ENCODE results near the gene ID1. TPM values are rescaled to one million over a fixed set of nuclear protein-coding genes. Genes with fewer than 3 reads are reported as not detected.
"Not testable (repeated sequence)": the region's sequence is repeated elsewhere in the genome, so short reads cannot be mapped to it uniquely, and the experiment has no call there.

Gene ID1
- total RNA-seq, 4 donors from 2014 or later, result 1,083 to 1,350 (median 1,205) TPM

DNA sequence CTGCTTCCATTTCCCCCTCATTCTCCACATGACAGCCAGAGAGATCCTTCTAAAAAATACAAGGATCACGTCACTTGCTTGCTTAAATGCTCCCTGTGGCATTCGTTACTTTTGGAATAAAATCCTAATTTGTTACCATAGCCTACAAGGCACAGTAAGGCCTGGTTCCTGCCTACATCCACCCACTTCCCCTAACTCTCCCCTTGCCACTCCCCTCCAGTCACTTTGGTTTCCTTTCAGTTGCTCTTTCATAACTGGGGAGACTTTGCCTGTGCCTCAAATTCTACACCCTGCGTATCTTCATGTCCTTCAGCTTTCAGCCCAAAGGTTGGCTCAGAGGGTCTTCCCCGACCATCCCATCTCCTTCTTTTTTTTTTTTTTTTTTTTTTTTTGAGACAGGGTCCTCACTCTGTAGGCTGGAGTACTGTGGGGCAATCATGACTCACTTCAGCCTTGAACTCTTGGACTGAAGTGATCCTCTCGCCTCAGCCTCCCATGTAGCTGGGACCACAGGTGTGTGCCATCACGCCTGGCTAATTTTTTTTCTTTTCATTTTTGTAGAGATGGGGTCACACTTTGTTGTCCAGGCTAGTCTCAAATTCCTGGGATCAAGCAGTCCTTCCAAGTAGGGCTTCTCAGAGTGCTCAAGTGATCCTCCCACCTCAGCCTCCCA, 12.5 kb downstream of the ID1 start:
- intact Hi-C loops (cut with DNase I), result no loop called here
- peaks cover 7 to 8% of the 10 kb centered on the region in 2 donors for H3K4me1 ChIP-seq
- H3K27ac ChIP-seq, result no peak overlapping the region
- no peaks in the 10 kb centered on the region for H3K9me3 ChIP-seq
- no peak for DNase-seq
- TF ChIP-seq POLR2A (IDR thresholded peaks at IDR 0.05), result no peak
- TF ChIP-seq, protein P1, sequence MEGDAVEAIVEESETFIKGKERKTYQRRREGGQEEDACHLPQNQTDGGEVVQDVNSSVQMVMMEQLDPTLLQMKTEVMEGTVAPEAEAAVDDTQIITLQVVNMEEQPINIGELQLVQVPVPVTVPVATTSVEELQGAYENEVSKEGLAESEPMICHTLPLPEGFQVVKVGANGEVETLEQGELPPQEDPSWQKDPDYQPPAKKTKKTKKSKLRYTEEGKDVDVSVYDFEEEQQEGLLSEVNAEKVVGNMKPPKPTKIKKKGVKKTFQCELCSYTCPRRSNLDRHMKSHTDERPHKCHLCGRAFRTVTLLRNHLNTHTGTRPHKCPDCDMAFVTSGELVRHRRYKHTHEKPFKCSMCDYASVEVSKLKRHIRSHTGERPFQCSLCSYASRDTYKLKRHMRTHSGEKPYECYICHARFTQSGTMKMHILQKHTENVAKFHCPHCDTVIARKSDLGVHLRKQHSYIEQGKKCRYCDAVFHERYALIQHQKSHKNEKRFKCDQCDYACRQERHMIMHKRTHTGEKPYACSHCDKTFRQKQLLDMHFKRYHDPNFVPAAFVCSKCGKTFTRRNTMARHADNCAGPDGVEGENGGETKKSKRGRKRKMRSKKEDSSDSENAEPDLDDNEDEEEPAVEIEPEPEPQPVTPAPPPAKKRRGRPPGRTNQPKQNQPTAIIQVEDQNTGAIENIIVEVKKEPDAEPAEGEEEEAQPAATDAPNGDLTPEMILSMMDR (IDR thresholded peaks at IDR 0.05), result no peak
- H3K36me3 ChIP-seq, result no peaks in the 10 kb centered on the region
- no peak overlapping the region for H3K4me3 ChIP-seq (replicated peaks in 1 of 3)
- WGBS, 2 donors, result 91 to 92% methylated on average over 6 of the region's 6 CpGs
- H3K27me3 ChIP-seq, result no peaks in the 10 kb centered on the region

DNA sequence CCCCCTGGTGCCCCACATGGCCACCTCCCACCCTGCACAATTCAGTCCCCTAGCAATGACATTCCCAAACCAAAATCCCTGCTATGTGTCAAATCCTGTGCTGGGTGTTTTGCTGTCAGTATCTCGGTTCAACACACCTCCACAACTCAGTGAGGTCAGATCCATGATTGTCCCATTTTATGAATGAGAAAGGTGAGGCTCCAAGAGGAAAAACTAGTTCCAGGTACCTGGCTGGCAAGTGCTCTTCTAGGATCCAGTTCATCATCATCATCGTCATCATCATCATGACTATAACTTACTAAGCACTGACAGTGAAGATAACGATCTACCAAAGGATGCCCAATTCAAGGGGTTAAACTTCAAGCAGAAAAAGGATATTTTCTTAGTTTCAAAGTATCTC, 15.2 kb downstream of the ID1 start:
- 83 to 87% methylated on average over 3 of the region's 3 CpGs for WGBS, 2 donors
- Histone ChIP-seq H3K4me1 (peaks cover 4 to 8% of the 10 kb centered on the region in 2 donors), H3K36me3 (no peaks in the 10 kb centered on the region), H3K27me3 (no peaks in the 10 kb centered on the region), H3K4me3 (replicated peaks in 1 of 3) (no peak overlapping the region), H3K27ac (no peak overlapping the region), H3K9me3 (no peaks in the 10 kb centered on the region)
- no peak for DNase-seq
- intact Hi-C loops (cut with DNase I), result no loop called here
- TF ChIP-seq, protein P1 (IDR thresholded peaks at IDR 0.05), result no peak
- TF ChIP-seq POLR2A (IDR thresholded peaks at IDR 0.05), result no peak

DNA sequence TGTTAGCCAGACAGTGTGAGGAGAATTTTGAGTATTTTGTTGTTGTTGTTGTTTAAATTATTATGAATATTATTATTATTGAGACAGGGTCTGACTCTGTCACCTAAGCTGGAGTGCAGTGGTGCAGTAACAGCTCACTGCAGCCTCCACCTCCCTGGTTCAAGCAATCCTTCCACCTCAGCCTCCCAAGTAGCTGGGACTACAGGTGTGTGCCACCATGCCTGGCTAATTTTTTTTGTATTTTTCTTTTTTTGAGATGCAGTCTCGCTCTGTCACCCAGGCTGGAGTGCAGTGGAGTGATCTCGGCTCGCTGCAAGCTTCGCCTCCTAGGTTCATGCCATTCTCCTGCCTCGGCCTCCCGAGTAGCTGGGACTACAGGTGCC, 18.0 kb downstream of the ID1 start:
- DNase-seq; H3K4me1 ChIP-seq; H3K4me3 ChIP-seq (replicated peaks in 1 of 3); H3K27me3 ChIP-seq; H3K9me3 ChIP-seq; H3K36me3 ChIP-seq; intact Hi-C loops (cut with DNase I): not testable (repeated sequence)
- WGBS, 2 donors, result 94 to 96% methylated on average over 6 of the region's 6 CpGs
- peak overlapping the region in 1 of 3 donors; percentile 42 for H3K27ac ChIP-seq

GRCh38 chr20:31626534-31626933, 21.4 kb downstream of the ID1 start:
- H3K27ac ChIP-seq; H3K36me3 ChIP-seq; H3K27me3 ChIP-seq; intact Hi-C loops (cut with DNase I); H3K4me1 ChIP-seq; H3K9me3 ChIP-seq; DNase-seq; H3K4me3 ChIP-seq (replicated peaks in 1 of 3): not testable (repeated sequence)
- WGBS, 2 donors, result 77 to 84% methylated on average over 8 of the region's 8 CpGs

DNA sequence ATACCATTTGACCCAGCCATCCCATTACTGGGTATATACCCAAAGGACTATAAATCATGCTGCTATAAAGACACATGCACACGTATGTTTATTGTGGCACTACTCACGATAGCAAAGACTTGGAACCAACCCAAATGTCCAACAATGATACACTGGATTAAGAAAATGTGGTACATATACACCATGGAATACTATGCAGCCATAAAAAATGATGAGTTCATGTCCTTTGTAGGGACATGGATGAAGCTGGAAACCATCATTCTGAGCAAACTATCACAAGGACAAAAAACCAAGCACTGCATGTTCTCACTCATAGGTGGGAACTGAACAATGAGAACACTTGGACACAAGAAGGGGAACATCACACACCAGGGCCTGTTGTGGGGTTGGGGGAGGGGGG, 23.0 kb downstream of the ID1 start:
- 81 to 85% methylated on average over 2 of the region's 2 CpGs for WGBS, 2 donors
- H3K4me3 ChIP-seq (replicated peaks in 1 of 3); H3K9me3 ChIP-seq; H3K27me3 ChIP-seq; H3K4me1 ChIP-seq; intact Hi-C loops (cut with DNase I); H3K36me3 ChIP-seq; DNase-seq; H3K27ac ChIP-seq: not testable (repeated sequence)

- intact Hi-C loops (cut with DNase I), result loop anchor here (10.0 kb wide), 1 partner anchor 205 kb away; no protein-coding TSS in a partner anchor
- TF ChIP-seq, protein P1 (IDR thresholded peaks at IDR 0.05), result no peak
- TF ChIP-seq POLR2A (IDR thresholded peaks at IDR 0.05), result no peak
- 54 to 57% methylated on average over 2 of the region's 2 CpGs for WGBS, 2 donors
- H3K27ac ChIP-seq, result no peak overlapping the region
- DNase-seq, result no peak
- no peaks in the 10 kb centered on the region for H3K9me3 ChIP-seq
- H3K36me3 ChIP-seq, result no peaks in the 10 kb centered on the region
- no peak overlapping the region for H3K4me3 ChIP-seq (replicated peaks in 1 of 3)
- H3K4me1 ChIP-seq, result no peaks in the 10 kb centered on the region
- no peaks in the 10 kb centered on the region for H3K27me3 ChIP-seq
These were observed 25.2 kb downstream of the ID1 start for GRCh38 chr20:31630187-31630790.

Measured in thyroid gland (tissue), 4 donors.